Smooth muscle cell (in vitro differentiated cells): ENCODE data around the gene TARS2. TPM values are rescaled to one million over a fixed set of nuclear protein-coding genes. Genes with fewer than 3 reads are reported as not detected.
A peak's percentile ranks its signal among the peaks of the same experiment; 100 is the strongest.

ENCODE experiments used
- DNase-seq: peaks from one replicate; lab custom pipeline; 2025; ENCODE audit not compliant: unreplicated experiment; lab: John Stamatoyannopoulos, UW
- H2AFZ ChIP-seq: fragments of 200-600 bp; sonication (generic); 2 replicates; pipeline ENCODE4 v1.6.0; 2016; ENCODE audit warnings: antibody characterized with exemption, low read depth, mild to moderate bottlenecking
- H3F3A ChIP-seq: fragments of 200-600 bp; sonication (generic); 2 replicates; pipeline ENCODE4 v1.6.0; 2017; ENCODE audit warnings: antibody characterized with exemption, low read depth
- H3K27ac ChIP-seq: fragments of 200-600 bp; sonication (generic); 2 replicates; pipeline ENCODE4 v1.5.1; 2016; ENCODE audit warnings: low read depth, mild to moderate bottlenecking
- H3K27me3 ChIP-seq: fragments of 200-600 bp; sonication (generic); 2 replicates; pipeline ENCODE4 v1.6.1; 2016; ENCODE audit warnings: low read depth, mild to moderate bottlenecking
- H3K36me3 ChIP-seq: fragments of 200-600 bp; sonication (generic); 2 replicates; pipeline ENCODE4 v1.5.1; 2016; ENCODE audit warnings: low read depth
- H3K4me1 ChIP-seq: fragments of 200-600 bp; sonication (generic); 2 replicates; pipeline ENCODE4 v1.5.1; 2016; ENCODE audit warnings: low read depth
- H3K4me2 ChIP-seq: fragments of 200-600 bp; sonication (generic); 2 replicates; pipeline ENCODE4 v1.6.0; 2016; ENCODE audit warnings: mild to moderate bottlenecking
- H3K4me3 ChIP-seq: fragments of 200-600 bp; sonication (generic); 2 replicates; pipeline ENCODE4 v1.5.1; 2016; ENCODE audit warnings: mild to moderate bottlenecking
- H3K79me2 ChIP-seq: fragments of 200-600 bp; sonication (generic); 2 replicates; pipeline ENCODE4 v1.6.0; 2016; ENCODE audit warnings: low read depth, mild to moderate bottlenecking
- H3K9ac ChIP-seq: fragments of 200-600 bp; sonication (generic); 2 replicates; pipeline ENCODE4 v1.6.0; 2016; ENCODE audit warnings: low read depth
- H3K9me3 ChIP-seq: fragments of 200-600 bp; sonication (generic); replicated peaks from 2 replicates; pipeline ENCODE4 v1.5.1; 2016; ENCODE audit warnings: low read depth
- H4K20me1 ChIP-seq: fragments of 200-600 bp; sonication (generic); 2 replicates; pipeline ENCODE4 v1.6.0; 2016; ENCODE audit warnings: low read depth
- CTCF ChIP-seq: fragments of 200-600 bp; sonication (generic); IDR thresholded peaks from 2 replicates; pipeline ENCODE4 v1.5.1; 2017; ENCODE audit warnings: borderline replicate concordance, mild to moderate bottlenecking, antibody characterized with exemption; ENCODE audit not compliant: insufficient read depth, poor library complexity, severe bottlenecking
- WGBS: methylation state at CpG from one replicate; pipeline ENCODE4 v1.1.7; 2016; ENCODE audit warnings: low lambda C conversion rate; 5-methylcytosine and 5-hydroxymethylcytosine counted together
- polyA plus RNA-seq: library from polyadenylated mRNA; unstranded; fragments of >200 nt; fragmentation: Nextera tagmentation; extraction: Ambion mirVana; gene quantifications from 2 replicates; pipeline ENCODE4 v1.2.1, GENCODE V29; 2016
- total RNA-seq: library from RNA; depleted of rRNA; stranded (reverse); fragments of >200 nt; gene quantifications from 2 replicates; pipeline ENCODE4 v1.2.3, GENCODE V29; 2014

Gene TARS2
- total and polyA plus RNA-seq, 2 experiments from 2014 or later = 8.6 to 20.9 TPM

GRCh38 chr1:150536836-150537731, 49.9 kb downstream of the TARS2 start:
- Histone ChIP-seq H3K4me2 (no peak overlapping the region), H3K9ac (no peak overlapping the region)

GRCh38 chr1:150537732-150538684, 50.8 kb downstream of the TARS2 start:
- no peak overlapping the region for H3K4me2 ChIP-seq
- no peaks in the 10 kb centered on the region for H3K9me3 ChIP-seq
- H3F3A ChIP-seq = no peaks in the 10 kb centered on the region
- H2AFZ ChIP-seq = no peak overlapping the region
- H3K27me3 ChIP-seq = no peaks in the 10 kb centered on the region
- H4K20me1 ChIP-seq = no peaks in the 10 kb centered on the region
- no peaks in the 10 kb centered on the region for H3K4me1 ChIP-seq
- H3K79me2 ChIP-seq = no peaks in the 10 kb centered on the region
- peak overlapping the region; percentile 46 for H3K27ac ChIP-seq
- no peak overlapping the region for H3K4me3 ChIP-seq
- no peak overlapping the region for H3K9ac ChIP-seq
- DNase-seq = no peak
- 64% methylated on average over 12 of the region's 17 CpGs for WGBS
- no peaks in the 10 kb centered on the region for H3K36me3 ChIP-seq
- TF ChIP-seq CTCF = no peak

More at GRCh38 chr1:150536836-150537731, 49.9 kb downstream of the TARS2 start:
- Histone ChIP-seq H3K9me3 (no peaks in the 10 kb centered on the region), H3F3A (no peaks in the 10 kb centered on the region), H3K4me1 (no peaks in the 10 kb centered on the region), H4K20me1 (no peaks in the 10 kb centered on the region), H3K79me2 (no peaks in the 10 kb centered on the region), H3K27me3 (no peaks in the 10 kb centered on the region), H3K27ac (peak overlapping the region; percentile 46), H3K36me3 (no peaks in the 10 kb centered on the region), H3K4me3 (no peak overlapping the region), H2AFZ (no peak overlapping the region)
- WGBS = 83% methylated on average over 12 of the region's 12 CpGs
- DNase-seq = no peak
- TF ChIP-seq CTCF = no peak

- no peak overlapping the region for H3K4me3 ChIP-seq
- H3K27ac ChIP-seq = no peak overlapping the region
- no peak for DNase-seq
- no peaks in the 10 kb centered on the region for H3K9me3 ChIP-seq
- no peak overlapping the region for H2AFZ ChIP-seq
- no peaks in the 10 kb centered on the region for H3K27me3 ChIP-seq
- no peaks in the 10 kb centered on the region for H3K36me3 ChIP-seq
- 89% methylated on average over 13 of the region's 13 CpGs for WGBS
- H3F3A ChIP-seq = no peaks in the 10 kb centered on the region
- no peak overlapping the region for H3K9ac ChIP-seq
- no peak for TF ChIP-seq CTCF
- no peak overlapping the region for H3K4me2 ChIP-seq
- no peaks in the 10 kb centered on the region for H3K79me2 ChIP-seq
- no peaks in the 10 kb centered on the region for H4K20me1 ChIP-seq
- H3K4me1 ChIP-seq = no peaks in the 10 kb centered on the region
Measured at GRCh38 chr1:150543500-150544143, 56.4 kb downstream of the TARS2 start.
